GM12878 (cell line): ENCODE measurements around the gene EXOC4. TPM values are rescaled to one million over a fixed set of nuclear protein-coding genes. Genes with fewer than 3 reads are reported as not detected.

ENCODE experiments used
- ATAC-seq: fragments of 200-7000 bp; cut with Tn5 transposase; 3 replicates; pipeline ENCODE4 v1.9.1; 2020; ENCODE audit warnings: mild to moderate bottlenecking, moderate library complexity
- BruUV-seq: library from RNA; stranded (reverse); fragments of 400-500 nt; replicated peaks from 2 replicates; lab custom pipeline; 2021; lab: Mats Ljungman, UMichigan
- CTCF ChIA-PET: fragments of 300-600 bp; sonication (Branson Sonifier 250); formaldehyde crosslinking; extraction: SDS; loops from one replicate; lab custom pipeline; 2021; ENCODE audit warnings: inconsistent platforms; lab: Yijun Ruan, JAX
- POLR2A ChIA-PET: fragments of 350-600 bp; formaldehyde crosslinking; extraction: SDS; loops from one replicate; lab custom pipeline; 2021; ENCODE audit warnings: inconsistent platforms; lab: Charles Lee
- RAD21 ChIA-PET: fragments of 300-600 bp; sonication (Branson Sonifier 250); formaldehyde crosslinking; loops from one replicate; lab custom pipeline; 2023; ENCODE audit warnings: antibody characterized with exemption; ENCODE audit not compliant: unreplicated experiment; lab: Charles Lee
- SMC1A ChIA-PET: fragments of 300-600 bp; sonication (Branson Sonifier 250); formaldehyde crosslinking; loops from one replicate; lab custom pipeline; 2023; ENCODE audit not compliant: unreplicated experiment, uncharacterized antibody; lab: Charles Lee
- DNase-seq: peaks from one replicate; pipeline ENCODE4 v3.0.0-alpha.2; 2011; ENCODE audit warnings: low read depth, low spot score
- FAIRE-seq: peaks from 3 replicates; lab custom pipeline; 2011; peaks lifted over from hg19 to GRCh38; lab: Jason Lieb, UNC
- H2AFZ ChIP-seq: 2 replicates; pipeline ENCODE4 v1.6.0; 2011; ENCODE audit warnings: low read depth, low read length, control low read depth; ENCODE audit not compliant: control insufficient read depth
- H3K27ac ChIP-seq: 2 replicates; pipeline ENCODE4 v1.5.1; 2011; ENCODE audit warnings: control low read depth; ENCODE audit not compliant: control insufficient read depth, insufficient read depth
- H3K27me3 ChIP-seq, 2 experiments: replicated peaks in 1 of 2; 2 replicates each; pipeline versions ENCODE4 v1.6.0 to v1.6.1; 2011; ENCODE audit warnings: low read length in 1 of 2; ENCODE audit not compliant: control insufficient read depth in 2 of 2, insufficient read depth in 2 of 2
- H3K36me3 ChIP-seq, 2 experiments: 2 replicates each; pipeline ENCODE4 v1.5.1; 2011; ENCODE audit warnings: low read length in 1 of 2; ENCODE audit not compliant: control insufficient read depth in 2 of 2, insufficient read depth in 2 of 2
- H3K4me1 ChIP-seq: 2 replicates; pipeline ENCODE4 v1.6.1; 2011; ENCODE audit warnings: mild to moderate bottlenecking, low read length, moderate library complexity, mixed read lengths; ENCODE audit not compliant: control insufficient read depth, insufficient read depth
- H3K4me2 ChIP-seq: 2 replicates; pipeline ENCODE4 v1.6.0; 2011; ENCODE audit warnings: control low read depth; ENCODE audit not compliant: control insufficient read depth, insufficient read depth
- H3K4me3 ChIP-seq: fragments of 200-600 bp; sonication (generic); 2 replicates; pipeline ENCODE4 v1.5.1; 2016
- H3K79me2 ChIP-seq: 2 replicates; pipeline ENCODE4 v1.6.0; 2011; ENCODE audit warnings: low read length; ENCODE audit not compliant: control insufficient read depth, insufficient read depth
- H3K9ac ChIP-seq: 2 replicates; pipeline ENCODE4 v1.8.0; 2011; ENCODE audit warnings: low read length, control low read depth, mixed read lengths; ENCODE audit not compliant: control insufficient read depth, insufficient read depth
- H3K9me3 ChIP-seq: replicated peaks from 3 replicates; pipeline ENCODE4 v1.5.1; 2011; ENCODE audit warnings: mild to moderate bottlenecking, low read length; ENCODE audit not compliant: control insufficient read depth, insufficient read depth
- H4K20me1 ChIP-seq: 2 replicates; pipeline ENCODE4 v1.6.0; 2011; ENCODE audit not compliant: control insufficient read depth, insufficient read depth
- BACH1 ChIP-seq: fragments of 450-650 bp; IDR thresholded peaks from 2 replicates; pipeline ENCODE4 v1.6.1; 2017; ENCODE audit warnings: mild to moderate bottlenecking, borderline replicate concordance
- CBFB ChIP-seq: IDR thresholded peaks from 2 replicates; pipeline ENCODE4 v1.6.1; 2016; ENCODE audit warnings: antibody characterized with exemption, low read depth
- EGR1 ChIP-seq, 2 experiments: IDR thresholded peaks; 1 replicate in 1 of 2; 2 replicates in 1 of 2; pipeline ENCODE4 v1.6.1; 2011 to 2012; ENCODE audit warnings: low read depth in 2 of 2, low read length in 2 of 2, borderline replicate concordance in 1 of 2, mild to moderate bottlenecking in 1 of 2, moderate library complexity in 1 of 2
- MXI1 ChIP-seq: fragments of 150-350 bp; IDR thresholded peaks from 2 replicates; pipeline ENCODE4 v1.6.1; 2011; ENCODE audit warnings: low read depth, mild to moderate bottlenecking, inconsistent platforms, low read length, improper control_type of control experiment
- MYB ChIP-seq: fragments of 150-350 bp; IDR thresholded peaks from 2 replicates; pipeline ENCODE4 v1.6.1; 2014; ENCODE audit warnings: mild to moderate bottlenecking, low read depth, low read length, borderline replicate concordance
- NBN ChIP-seq: fragments of 450-650 bp; IDR thresholded peaks from 2 replicates; pipeline ENCODE4 v1.6.1; 2016
- POLR2AphosphoS5 ChIP-seq: IDR thresholded peaks from 2 replicates; pipeline ENCODE4 v1.6.1; 2011; ENCODE audit warnings: mild to moderate bottlenecking, low read length, inconsistent platforms
- RFX5 ChIP-seq: IDR thresholded peaks from 2 replicates; pipeline ENCODE4 v1.6.1; 2011; ENCODE audit warnings: low read depth, low read length, improper control_type of control experiment
- SRF ChIP-seq, 2 experiments: IDR thresholded peaks; 2 replicates each; pipeline ENCODE4 v1.6.1; 2011; ENCODE audit warnings: low read depth in 2 of 2, low read length in 2 of 2, mild to moderate bottlenecking in 1 of 2, moderate library complexity in 1 of 2
- STAT1 ChIP-seq: fragments of 450-650 bp; conservative IDR thresholded peaks from 2 replicates; pipeline ENCODE4 v1.6.1; 2014; ENCODE audit warnings: antibody characterized with exemption, mild to moderate bottlenecking
- TCF12 ChIP-seq: IDR thresholded peaks from 2 replicates; pipeline ENCODE4 v1.6.1; 2011; ENCODE audit warnings: low read depth, mild to moderate bottlenecking, low read length
- WGBS: methylation state at CpG from one replicate; pipeline ENCODE4 v1.1.6; 2016; ENCODE audit warnings: low lambda C conversion rate; ENCODE audit not compliant: insufficient replicate concordance, insufficient coverage; ENCODE audit errors: missing lambda C conversion rate; 5-methylcytosine and 5-hydroxymethylcytosine counted together
- in situ Hi-C: fragments of 300-500 bp; cut with MboI; formaldehyde crosslinking; loops from 9 replicates; pipeline ENCODE4 v1.14.3; 2018; ENCODE audit warnings: mixed read lengths
- intact Hi-C: fragments of 100-400 bp; cut with micrococcal nuclease; formaldehyde crosslinking; loops from one replicate; pipeline ENCODE4 v1.14.2; 2022; ENCODE audit not compliant: unreplicated experiment
- polyA plus RNA-seq, 11 experiments: library from polyadenylated mRNA; depleted of rRNA in 4 of 11; unstranded in 6 of 11; stranded (reverse) in 5 of 11; fragments of >200 nt; fragmentation: Nextera tagmentation in 4 of 11; fragmentation: Illumina TruSeq in 1 of 11; extraction: Ambion mirVana in 4 of 11; extraction: Trizol in 1 of 11; gene quantifications; 1 replicate in 1 of 11; 2 replicates in 10 of 11; pipeline versions ENCODE4 v1.2.1 to v1.2.3, GENCODE V29; 2011 to 2016; ENCODE audit warnings: inconsistent platforms in 2 of 11, missing spikeins in 2 of 11, low read depth in 1 of 11
- total RNA-seq, 4 experiments: library from RNA; depleted of rRNA in 3 of 4; stranded (reverse); fragments of >200 nt in 3 of 4; fragmentation: Illumina TruSeq in 1 of 4; extraction: Trizol in 1 of 4; gene quantifications; 2 replicates each; pipeline versions ENCODE4 v1.2.1 to v1.2.3, GENCODE V29; 2013 to 2021

EXOC4 gene
- total and polyA plus RNA-seq, 10 of the 15 experiments (the other 5 are each of a cell fraction or from before 2014, with no cell fraction given): 13.2 to 44.5 (median 29.6) TPM

DNA sequence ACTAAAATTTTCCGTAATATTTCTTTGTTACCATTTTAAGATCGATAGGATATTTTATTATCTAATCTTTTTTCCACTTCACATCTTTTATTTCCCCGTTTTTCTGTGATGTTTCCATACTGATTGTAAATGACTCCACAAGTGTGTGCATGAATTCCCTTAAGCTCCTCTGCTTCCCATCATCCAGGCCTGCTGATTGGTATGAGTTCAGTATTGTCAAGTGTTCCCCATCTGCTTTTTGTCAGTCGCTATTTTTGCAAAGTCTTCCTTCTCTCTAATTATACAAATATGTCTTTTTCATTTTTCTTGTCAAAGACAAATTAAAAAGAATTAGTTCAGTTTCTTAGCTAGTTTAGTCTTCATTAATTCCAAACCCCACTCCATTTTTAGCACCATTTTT, 184.7 kb downstream of the EXOC4 start:
- H3K27ac ChIP-seq: no peak overlapping the region
- H3K27me3 ChIP-seq: no peaks in the 10 kb centered on the region
- no peaks in the 10 kb centered on the region for H4K20me1 ChIP-seq
- no TSS peak for BruUV-seq
- DNase-seq: no peak
- H3K9me3 ChIP-seq: no peaks in the 10 kb centered on the region
- ChIA-PET CTCF (interaction anchor here (1.2 kb wide), 1 partner anchor 17 kb away, joined by 3 read pairs; no protein-coding TSS in a partner anchor), SMC1A (interaction anchor here (0.6 to 1.3 kb wide), 5 partner anchors 15 to 1011 kb away, joined by 3 to 4 read pairs (median 3); no protein-coding TSS in a partner anchor), POLR2A (no interaction called here), RAD21 (no interaction called here)
- no peaks in the 10 kb centered on the region for H3K4me1 ChIP-seq
- no peak overlapping the region for H3K4me2 ChIP-seq
- H3K36me3 ChIP-seq: no peaks in the 10 kb centered on the region
- no peak overlapping the region for H3K4me3 ChIP-seq
- ATAC-seq: no peak
- in situ Hi-C loops: loop anchor here (25.0 kb wide), 1 partner anchor 1125 kb away; no protein-coding TSS in a partner anchor
- FAIRE-seq: no peak
- WGBS: 96% methylated on average over 4 of the region's 4 CpGs
- H3K9ac ChIP-seq: no peak overlapping the region
- no peak overlapping the region for H2AFZ ChIP-seq
- TF ChIP-seq SRF (IDR thresholded peaks at IDR 0.05; ENCODE audit: low read depth in 2 of 2, low read length in 2 of 2): no peak
- no peak for TF ChIP-seq RFX5
- no peak for TF ChIP-seq STAT1
- no peak for TF ChIP-seq TCF12
- no peak for TF ChIP-seq NBN
- TF ChIP-seq EGR1 (IDR thresholded peaks at IDR 0.05; ENCODE audit: borderline replicate concordance in 1 of 2, low read depth in 2 of 2, low read length in 2 of 2): no peak
- TF ChIP-seq MXI1: no peak
- TF ChIP-seq MYB: no peak
- no peak for TF ChIP-seq BACH1
- TF ChIP-seq POLR2AphosphoS5: no peak
- TF ChIP-seq CBFB: no peak
- no peaks in the 10 kb centered on the region for H3K79me2 ChIP-seq
- intact Hi-C loops: no loop called here
